TTC549 (cell line): ENCODE measurements around the gene SMC3.
"Not testable (repeated sequence)": the region's sequence is repeated elsewhere in the genome, so short reads cannot be mapped to it uniquely, and the experiment has no call there.

Experiments
- FAIRE-seq: peaks from 2 replicates; lab custom pipeline; 2012; peaks lifted over from hg19 to GRCh38; lab: Jason Lieb, UNC

Gene SMC3

GRCh38 chr10:110625951-110626855, 58.7 kb downstream of the SMC3 start:
- no peak for FAIRE-seq

- FAIRE-seq, result no peak
Measured at GRCh38 chr10:110628161-110628560, 60.7 kb downstream of the SMC3 start.

- FAIRE-seq, result no peak
Measured at GRCh38 chr10:110629680-110630191, 62.2 kb downstream of the SMC3 start.

GRCh38 chr10:110631934-110632333, 64.4 kb downstream of the SMC3 start:
- no peak for FAIRE-seq

GRCh38 chr10:110632591-110633215, 65.2 kb downstream of the SMC3 start:
- no peak for FAIRE-seq

- no peak for FAIRE-seq
Measured at GRCh38 chr10:110634527-110635209, 67.2 kb downstream of the SMC3 start.

GRCh38 chr10:110636572-110636931, 69.1 kb downstream of the SMC3 start:
- FAIRE-seq, result no peak

- no peak for FAIRE-seq
Measured at GRCh38 chr10:110636932-110637557, 69.5 kb downstream of the SMC3 start.

- FAIRE-seq, result no peak
Measured at GRCh38 chr10:110637558-110638053, 70.1 kb downstream of the SMC3 start.

GRCh38 chr10:110638319-110638718, 70.8 kb downstream of the SMC3 start:
- FAIRE-seq, result no peak

GRCh38 chr10:110639046-110639445, 71.6 kb downstream of the SMC3 start:
- not testable (repeated sequence) for FAIRE-seq

- FAIRE-seq, result not testable (repeated sequence)
Measured at GRCh38 chr10:110639858-110640257, 72.4 kb downstream of the SMC3 start.

- no peak for FAIRE-seq
Measured at GRCh38 chr10:110641256-110641655, 73.8 kb downstream of the SMC3 start.

- no peak for FAIRE-seq
Measured at GRCh38 chr10:110642204-110643034, 74.9 kb downstream of the SMC3 start.

GRCh38 chr10:110643035-110643652, 75.6 kb downstream of the SMC3 start:
- FAIRE-seq, result no peak

- no peak for FAIRE-seq
Measured at GRCh38 chr10:110643653-110644597, 76.4 kb downstream of the SMC3 start, which contains the start of gene RBM20. RBM20 (plus strand) TSS chr10:110644336; CDS start chr10:110644455, 119 bp downstream.

GRCh38 chr10:110644598-110645462, 77.3 kb downstream of the SMC3 start:
- FAIRE-seq, result no peak

GRCh38 chr10:110646417-110647135, 79.1 kb downstream of the SMC3 start:
- FAIRE-seq, result no peak
